RWPE2 (cell line): ENCODE results near the gene PCDHGB6.

Experiments
- ATAC-seq: fragments of 200-7000 bp; cut with Tn5 transposase; 3 replicates; pipeline ENCODE4 v1.9.1; 2021; ENCODE audit warnings: low read depth
- DNase-seq: peaks from one replicate; pipeline ENCODE4 v3.0.0-alpha.2; 2020; ENCODE audit warnings: low spot score
- H3K27ac ChIP-seq: fragments of 450-650 bp; 2 replicates; pipeline ENCODE4 v1.5.1; 2017; ENCODE audit warnings: mild to moderate bottlenecking; ENCODE audit not compliant: poor library complexity, severe bottlenecking
- H3K27me3 ChIP-seq: fragments of 250-450 bp; sonication (Bioruptor Pico); 2 replicates; pipeline ENCODE4 v1.5.1; 2021; ENCODE audit warnings: mild to moderate bottlenecking, moderate library complexity; ENCODE audit not compliant: insufficient read depth, poor library complexity, severe bottlenecking
- H3K36me3 ChIP-seq: fragments of 250-450 bp; sonication (Bioruptor Pico); 2 replicates; pipeline ENCODE4 v1.5.1; 2020; ENCODE audit warnings: low read depth, mild to moderate bottlenecking, moderate library complexity
- H3K4me1 ChIP-seq: fragments of 250-450 bp; sonication (Bioruptor Pico); 2 replicates; pipeline ENCODE4 v1.5.1; 2021; ENCODE audit warnings: mild to moderate bottlenecking, moderate library complexity; ENCODE audit not compliant: insufficient read depth, poor library complexity, severe bottlenecking
- H3K4me3 ChIP-seq: fragments of 250-450 bp; sonication (Bioruptor Pico); 2 replicates; pipeline ENCODE4 v1.5.1; 2021; ENCODE audit warnings: mild to moderate bottlenecking, moderate library complexity; ENCODE audit not compliant: severe bottlenecking
- H3K9me3 ChIP-seq: fragments of 250-450 bp; sonication (Bioruptor Pico); 2 replicates; pipeline ENCODE4 v1.5.1; 2021; ENCODE audit warnings: mild to moderate bottlenecking, moderate library complexity; ENCODE audit not compliant: severe bottlenecking
- TF ChIP-seq, protein P1 (sequence below): fragments of 450-650 bp; IDR thresholded peaks from one replicate; pipeline ENCODE4 v1.5.1; 2017; ENCODE audit warnings: mild to moderate bottlenecking, moderate library complexity; ENCODE audit not compliant: poor library complexity, severe bottlenecking

The PCDHGB6 gene

DNA sequence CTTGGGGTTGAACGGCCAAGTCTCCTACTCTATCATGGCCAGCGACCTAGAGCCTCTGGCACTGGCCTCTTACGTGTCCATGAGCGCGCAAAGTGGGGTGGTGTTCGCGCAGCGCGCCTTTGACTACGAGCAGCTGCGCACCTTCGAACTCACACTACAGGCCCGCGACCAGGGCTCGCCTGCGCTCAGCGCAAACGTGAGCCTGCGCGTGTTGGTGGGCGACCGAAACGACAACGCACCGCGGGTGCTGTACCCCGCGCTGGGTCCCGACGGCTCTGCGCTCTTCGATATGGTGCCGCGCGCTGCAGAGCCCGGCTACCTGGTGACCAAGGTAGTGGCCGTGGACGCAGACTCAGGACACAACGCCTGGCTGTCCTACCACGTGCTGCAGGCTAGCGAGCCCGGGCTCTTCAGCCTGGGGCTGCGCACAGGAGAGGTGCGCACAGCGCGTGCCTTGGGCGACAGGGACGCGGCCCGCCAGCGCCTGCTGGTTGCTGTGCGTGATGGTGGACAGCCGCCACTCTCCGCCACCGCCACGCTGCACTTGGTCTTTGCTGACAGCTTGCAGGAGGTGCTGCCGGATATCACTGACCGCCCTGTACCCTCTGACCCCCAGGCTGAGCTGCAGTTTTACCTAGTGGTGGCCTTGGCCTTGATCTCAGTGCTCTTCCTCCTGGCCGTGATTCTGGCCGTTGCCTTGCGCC lies 8.1 kb upstream of the PCDHGB6 start:
- Histone ChIP-seq H3K4me1 (no peaks in the 10 kb centered on the region), H3K4me3 (no peak overlapping the region), H3K27ac (no peak overlapping the region), H3K9me3 (peaks cover 27% of the 10 kb centered on the region), H3K27me3 (peaks cover 20% of the 10 kb centered on the region), H3K36me3 (peaks cover 14% of the 10 kb centered on the region)
- TF ChIP-seq, protein P1, sequence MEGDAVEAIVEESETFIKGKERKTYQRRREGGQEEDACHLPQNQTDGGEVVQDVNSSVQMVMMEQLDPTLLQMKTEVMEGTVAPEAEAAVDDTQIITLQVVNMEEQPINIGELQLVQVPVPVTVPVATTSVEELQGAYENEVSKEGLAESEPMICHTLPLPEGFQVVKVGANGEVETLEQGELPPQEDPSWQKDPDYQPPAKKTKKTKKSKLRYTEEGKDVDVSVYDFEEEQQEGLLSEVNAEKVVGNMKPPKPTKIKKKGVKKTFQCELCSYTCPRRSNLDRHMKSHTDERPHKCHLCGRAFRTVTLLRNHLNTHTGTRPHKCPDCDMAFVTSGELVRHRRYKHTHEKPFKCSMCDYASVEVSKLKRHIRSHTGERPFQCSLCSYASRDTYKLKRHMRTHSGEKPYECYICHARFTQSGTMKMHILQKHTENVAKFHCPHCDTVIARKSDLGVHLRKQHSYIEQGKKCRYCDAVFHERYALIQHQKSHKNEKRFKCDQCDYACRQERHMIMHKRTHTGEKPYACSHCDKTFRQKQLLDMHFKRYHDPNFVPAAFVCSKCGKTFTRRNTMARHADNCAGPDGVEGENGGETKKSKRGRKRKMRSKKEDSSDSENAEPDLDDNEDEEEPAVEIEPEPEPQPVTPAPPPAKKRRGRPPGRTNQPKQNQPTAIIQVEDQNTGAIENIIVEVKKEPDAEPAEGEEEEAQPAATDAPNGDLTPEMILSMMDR = no peak
- DNase-seq (no peak), ATAC-seq (no peak)

DNA sequence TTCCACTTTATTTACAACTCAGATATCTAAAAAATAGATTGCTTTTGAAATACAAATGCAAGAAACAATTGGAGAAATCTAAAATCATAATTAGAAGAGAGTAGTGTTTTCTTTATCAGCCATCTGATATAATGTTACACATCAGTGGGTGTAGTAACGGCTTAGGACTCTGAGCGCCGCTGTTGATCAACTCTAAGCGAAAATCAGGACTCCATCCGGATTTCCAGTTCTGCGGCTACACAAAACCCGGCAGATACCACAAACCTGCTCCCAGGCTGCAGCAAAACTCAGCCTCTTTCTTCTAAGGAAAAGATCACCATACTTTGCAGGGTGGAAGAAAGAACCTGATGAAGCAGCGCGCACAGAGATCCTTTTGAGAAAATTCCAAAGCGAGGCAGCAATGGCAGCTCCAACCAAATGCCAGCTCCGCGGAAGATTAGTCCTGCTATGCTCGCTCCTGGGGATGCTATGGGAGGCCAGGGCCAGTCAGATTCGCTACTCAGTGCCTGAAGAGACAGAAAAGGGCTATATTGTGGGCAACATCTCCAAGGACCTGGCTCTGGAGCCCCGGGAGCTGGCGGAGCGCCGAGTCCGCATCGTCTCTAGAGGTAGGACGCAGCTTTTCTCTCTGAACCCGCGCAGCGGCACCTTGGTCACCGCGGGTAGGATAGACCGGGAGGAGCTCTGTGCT lies 5.1 kb upstream of the PCDHGB6 start, which contains the start of gene PCDHGA9:
Gene PCDHGA9 (plus strand): TSS at position 226 of the 691 bp plus-strand sequence. CDS start 175 bp downstream, at position 401.
- Histone ChIP-seq H3K36me3 (peaks cover 14% of the 10 kb centered on the region), H3K4me1 (peaks cover 3% of the 10 kb centered on the region), H3K4me3 (peak within 1 kb of the TSS; percentile 20), H3K27ac (no peak within 1 kb of the TSS), H3K27me3 (peaks cover 16% of the 10 kb centered on the region), H3K9me3 (peaks cover 31% of the 10 kb centered on the region)
- ATAC-seq (peak; percentile 42; the same call in 1 of the 3 replicates), DNase-seq (no peak)
- TF ChIP-seq, protein P1 = peak; percentile 53

DNA sequence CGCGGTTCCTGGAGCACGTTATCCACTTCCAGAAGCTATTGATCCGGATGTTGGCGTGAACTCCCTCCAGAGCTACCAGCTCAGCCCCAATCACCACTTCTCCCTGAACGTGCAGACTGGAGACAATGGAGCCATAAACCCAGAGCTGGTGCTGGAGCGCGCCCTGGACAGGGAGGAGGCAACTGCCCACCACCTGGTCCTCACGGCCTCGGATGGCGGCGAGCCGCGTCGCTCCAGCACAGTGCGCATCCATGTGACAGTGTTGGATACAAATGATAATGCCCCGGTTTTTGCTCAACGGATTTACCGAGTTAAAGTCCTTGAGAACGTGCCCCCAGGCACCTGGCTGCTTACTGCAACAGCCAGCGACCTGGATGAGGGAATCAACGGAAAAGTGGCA lies 4.4 kb upstream of the PCDHGB6 start:
- ATAC-seq = no peak
- H3K36me3 ChIP-seq = peaks cover 14% of the 10 kb centered on the region
- no peak for DNase-seq
- peaks cover 3% of the 10 kb centered on the region for H3K4me1 ChIP-seq
- H3K4me3 ChIP-seq = no peak overlapping the region
- H3K27me3 ChIP-seq = peaks cover 16% of the 10 kb centered on the region
- H3K27ac ChIP-seq = no peak overlapping the region
- H3K9me3 ChIP-seq = peaks cover 33% of the 10 kb centered on the region
- TF ChIP-seq, protein P1 = no peak

DNA sequence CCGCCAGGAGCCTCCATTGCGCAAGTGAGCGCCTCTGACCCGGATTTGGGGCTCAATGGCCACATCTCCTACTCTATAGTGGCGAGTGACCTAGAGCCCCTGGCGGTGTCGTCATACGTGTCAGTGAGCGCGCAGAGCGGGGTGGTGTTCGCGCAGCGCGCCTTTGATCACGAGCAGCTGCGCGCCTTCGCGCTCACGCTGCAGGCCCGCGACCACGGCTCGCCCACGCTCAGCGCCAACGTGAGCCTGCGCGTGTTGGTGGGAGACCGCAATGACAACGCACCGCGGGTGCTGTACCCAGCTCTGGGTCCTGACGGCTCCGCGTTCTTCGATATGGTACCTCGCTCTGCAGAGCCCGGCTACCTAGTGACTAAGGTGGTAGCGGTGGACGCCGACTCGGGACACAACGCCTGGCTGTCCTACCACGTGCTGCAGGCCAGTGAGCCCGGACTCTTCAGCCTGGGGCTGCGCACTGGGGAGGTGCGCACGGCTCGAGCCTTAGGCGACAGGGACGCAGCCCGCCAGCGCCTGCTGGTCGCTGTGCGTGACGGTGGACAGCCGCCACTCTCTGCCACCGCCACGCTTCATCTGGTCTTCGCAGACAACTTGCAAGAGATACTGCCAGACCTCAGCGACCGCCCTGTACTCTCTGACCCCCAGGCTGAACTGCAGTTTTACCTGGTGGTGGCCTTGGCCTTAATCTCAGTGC lies 1.9 kb downstream of the PCDHGB6 start:
- TF ChIP-seq, protein P1 = no peak
- no peak for ATAC-seq
- peaks cover 32% of the 10 kb centered on the region for H3K9me3 ChIP-seq

More for the DNA sequence above, 1.9 kb downstream of the PCDHGB6 start:
- no peak for DNase-seq
- H3K36me3 ChIP-seq = no peaks in the 10 kb centered on the region
- peaks cover 4% of the 10 kb centered on the region for H3K27me3 ChIP-seq
- no peak overlapping the region for H3K27ac ChIP-seq
- H3K4me1 ChIP-seq = peaks cover 3% of the 10 kb centered on the region
- no peak overlapping the region for H3K4me3 ChIP-seq
